HepG2 (cell line): ENCODE results near the gene MCRIP2. TPM values are rescaled to one million over a fixed set of nuclear protein-coding genes. Genes with fewer than 3 reads are reported as not detected.

ENCODE experiments used
- AGO2 ChIP-seq: fragments of 200-400 bp; formaldehyde crosslinking; optimal IDR thresholded peaks from 2 replicates; pipeline ENCODE3; 2017; ENCODE audit warnings: mild to moderate bottlenecking, low read depth, low read length, moderate library complexity
- AKAP8 ChIP-seq: sonication (generic); formaldehyde crosslinking; IDR thresholded peaks from 2 replicates; pipeline ENCODE4 v1.5.1; 2020; ENCODE audit warnings: mild to moderate bottlenecking, missing genetic modification reagents
- AKNA ChIP-seq: sonication (generic); formaldehyde crosslinking; IDR thresholded peaks from 2 replicates; pipeline ENCODE4 v1.4.0; 2020; ENCODE audit warnings: missing genetic modification reagents, borderline replicate concordance
- DZIP1 ChIP-seq: sonication (generic); formaldehyde crosslinking; IDR thresholded peaks from 2 replicates; pipeline ENCODE4 v1.5.0; 2020; ENCODE audit warnings: mild to moderate bottlenecking, missing genetic modification reagents
- FIP1L1 ChIP-seq: fragments of 200-400 bp; formaldehyde crosslinking; IDR thresholded peaks from 2 replicates; pipeline ENCODE4 v1.6.1; 2018; ENCODE audit warnings: low read depth, mild to moderate bottlenecking, low read length, moderate library complexity, borderline replicate concordance; ENCODE audit not compliant: insufficient read depth
- KDM5A ChIP-seq: fragments of 200-600 bp; sonication (generic); IDR thresholded peaks from 2 replicates; pipeline ENCODE4 v1.7.0; 2018; ENCODE audit warnings: antibody characterized with exemption, mild to moderate bottlenecking, low read length, borderline replicate concordance
- KLF11 ChIP-seq: IDR thresholded peaks from 2 replicates; pipeline ENCODE4 v1.6.1; 2016; ENCODE audit warnings: missing compliant biosample characterization
- MAX ChIP-seq: IDR thresholded peaks from 2 replicates; pipeline ENCODE4 v1.6.1; 2012; ENCODE audit warnings: inconsistent platforms
- MAZ ChIP-seq, 2 experiments: sonication (generic) in 1 of 2; formaldehyde crosslinking in 1 of 2; IDR thresholded peaks; 2 replicates each; pipeline versions ENCODE4 v1.5.0 to v1.6.1; 2012 to 2020; ENCODE audit warnings: low read depth in 2 of 2, mild to moderate bottlenecking in 2 of 2, borderline replicate concordance in 1 of 2, improper control_type of control experiment in 1 of 2, low read length in 1 of 2, missing genetic modification reagents in 1 of 2, moderate library complexity in 1 of 2
- MLLT10 ChIP-seq: sonication (generic); formaldehyde crosslinking; IDR thresholded peaks from 2 replicates; pipeline ENCODE4 v1.4.0; 2020; ENCODE audit warnings: missing genetic modification reagents
- NONO ChIP-seq, 2 experiments: fragments of 450-650 bp in 1 of 2; sonication (generic) in 1 of 2; formaldehyde crosslinking in 1 of 2; IDR thresholded peaks in 1 of 2; conservative IDR thresholded peaks in 1 of 2; 2 replicates each; pipeline versions ENCODE4 v1.6.1 to v1.8.0; 2017 to 2022; ENCODE audit warnings: mild to moderate bottlenecking in 1 of 2, missing genetic modification reagents in 1 of 2, moderate library complexity in 1 of 2
- NRL ChIP-seq: sonication (generic); formaldehyde crosslinking; IDR thresholded peaks from 2 replicates; pipeline ENCODE4 v1.5.0; 2020; ENCODE audit warnings: missing genetic modification reagents, mild to moderate bottlenecking, moderate library complexity, borderline replicate concordance
- ONECUT2 ChIP-seq: sonication (generic); formaldehyde crosslinking; IDR thresholded peaks from 2 replicates; pipeline ENCODE4 v1.4.0; 2020; ENCODE audit warnings: missing genetic modification reagents
- PLRG1 ChIP-seq: fragments of 450-650 bp; conservative IDR thresholded peaks from 2 replicates; pipeline ENCODE4 v1.6.1; 2016
- RELA ChIP-seq: sonication (generic); formaldehyde crosslinking; IDR thresholded peaks from 2 replicates; pipeline ENCODE4 v1.4.0; 2020; ENCODE audit warnings: missing genetic modification reagents
- SMAD9 ChIP-seq: sonication (generic); formaldehyde crosslinking; IDR thresholded peaks from 2 replicates; pipeline ENCODE4 v1.5.1; 2020; ENCODE audit warnings: mild to moderate bottlenecking, missing genetic modification reagents
- SRF ChIP-seq: IDR thresholded peaks from 2 replicates; pipeline ENCODE4 v1.6.1; 2011; ENCODE audit warnings: mild to moderate bottlenecking, low read depth, low read length, moderate library complexity
- ZBTB46 ChIP-seq: sonication (generic); formaldehyde crosslinking; IDR thresholded peaks from 2 replicates; pipeline ENCODE4 v1.4.0; 2020; ENCODE audit warnings: mild to moderate bottlenecking, missing genetic modification reagents, borderline replicate concordance
- ZNF7 ChIP-seq: IDR thresholded peaks from 2 replicates; pipeline ENCODE4 v1.6.1; 2016; ENCODE audit warnings: missing biosample characterization, missing genetic modification reagents
- ZNF703 ChIP-seq: sonication (generic); formaldehyde crosslinking; IDR thresholded peaks from 2 replicates; pipeline ENCODE4 v1.5.1; 2020; ENCODE audit warnings: missing genetic modification reagents, mild to moderate bottlenecking, moderate library complexity, borderline replicate concordance
- polyA plus RNA-seq, 8 experiments: library from polyadenylated mRNA; depleted of rRNA in 3 of 8; stranded (reverse) in 7 of 8; unstranded in 1 of 8; fragments of >200 nt; fragmentation: Illumina TruSeq in 4 of 8; extraction: Trizol in 4 of 8; gene quantifications; 2 replicates each; pipeline versions ENCODE4 v1.2.1 to v1.2.3, GENCODE V29; 2011 to 2016; ENCODE audit warnings: low read depth in 4 of 8, missing spikeins in 1 of 8, mixed read lengths in 1 of 8; ENCODE audit not compliant: insufficient read depth in 1 of 8
- total RNA-seq, 5 experiments: library from RNA; depleted of rRNA; stranded (reverse); fragments of >200 nt; fragmentation: Illumina TruSeq; extraction: Trizol; gene quantifications; 2 replicates each; pipeline ENCODE4 v1.2.3, GENCODE V29; 2016; ENCODE audit warnings: low read depth in 1 of 5

MCRIP2 gene
- total and polyA plus RNA-seq, 2 of the 13 experiments (the other 11 are each of a cell fraction or from before 2014, with no cell fraction given) = 39.6 to 76.7 TPM

GRCh38 chr16:647173-647902, 5.7 kb downstream of the MCRIP2 start (continued):
- TF ChIP-seq MAX = 0 out of 2 replicates have a peak, but pooled peaks have one; percentile 6
- no peak for TF ChIP-seq SMAD9 (CRISPR knock-in tag)
- TF ChIP-seq PLRG1 = no peak
- no peak for TF ChIP-seq RELA
- no peak for TF ChIP-seq ZNF703
- no peak for TF ChIP-seq ZNF7 (CRISPR knock-in tag)
- TF ChIP-seq AKNA (CRISPR knock-in tag) = no peak
- no peak for TF ChIP-seq SRF
- TF ChIP-seq KLF11 (CRISPR knock-in tag) = no peak
- no peak for TF ChIP-seq NRL (CRISPR knock-in tag)
- TF ChIP-seq KDM5A = no peak
- TF ChIP-seq ONECUT2 = no peak
- peak; percentile 16 for TF ChIP-seq AGO2
- TF ChIP-seq AKAP8 (CRISPR knock-in tag) = peak; percentile 7; the same call in 1 of the 2 replicates
- no peak for TF ChIP-seq DZIP1
- TF ChIP-seq MLLT10 (CRISPR knock-in tag) = no peak
- no peak for TF ChIP-seq NONO (IDR thresholded peaks at IDR 0.05)
- no peak for TF ChIP-seq NONO (CRISPR knock-in tag; conservative IDR thresholded peaks at IDR 0.05)
- no peak for TF ChIP-seq ZBTB46 (CRISPR knock-in tag)
- TF ChIP-seq FIP1L1 = no peak
- no peak for TF ChIP-seq MAZ (IDR thresholded peaks at IDR 0.05; ENCODE audit: borderline replicate concordance, low read depth, low read length)
- TF ChIP-seq MAZ (CRISPR knock-in tag; IDR thresholded peaks at IDR 0.05; ENCODE audit: low read depth) = no peak
